Fibroblast of pulmonary artery (primary cell): ENCODE measurements around the gene ATP5MC3.
A peak's percentile ranks its signal among the peaks of the same experiment; 100 is the strongest.

Experiments
- DNase-seq: peaks from one replicate; pipeline ENCODE4 v3.0.0-alpha.2; 2010; ENCODE audit warnings: low read depth
- H3K4me3 ChIP-seq: replicated peaks from 2 replicates; pipeline ENCODE4 v1.5.1; 2011; ENCODE audit warnings: low read depth, mild to moderate bottlenecking, control low read depth, low read length, moderate library complexity
- TF ChIP-seq, protein P1 (sequence below): IDR thresholded peaks from 2 replicates; pipeline ENCODE4 v1.5.1; 2011; ENCODE audit warnings: mild to moderate bottlenecking, control low read depth, low read length, inconsistent platforms; ENCODE audit errors: missing control alignments

Gene ATP5MC3

DNA sequence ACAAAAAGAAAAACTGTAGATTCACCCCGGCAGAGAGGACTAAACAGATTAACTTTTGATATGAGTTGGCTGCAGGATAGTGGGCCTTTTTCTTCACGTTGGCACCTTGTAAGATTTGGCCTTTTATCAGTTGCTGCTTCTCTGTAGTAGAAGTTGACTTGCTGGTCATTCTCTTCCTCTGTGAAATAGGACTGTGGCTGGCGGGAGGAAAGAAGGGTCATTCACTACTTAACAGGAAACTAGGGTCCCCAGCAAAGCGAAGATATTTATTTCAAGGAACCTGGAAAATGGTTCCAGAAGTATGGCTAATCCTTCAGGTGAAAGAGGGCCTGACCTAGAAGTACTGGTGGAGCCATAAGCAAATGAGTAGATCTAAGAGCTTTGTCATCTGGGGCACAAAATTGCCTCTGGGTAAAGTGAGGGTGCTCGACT is 383 bp upstream of the ATP5MC3 start:
- H3K4me3 ChIP-seq, result peak overlapping the region; percentile 91
- TF ChIP-seq, protein P1, sequence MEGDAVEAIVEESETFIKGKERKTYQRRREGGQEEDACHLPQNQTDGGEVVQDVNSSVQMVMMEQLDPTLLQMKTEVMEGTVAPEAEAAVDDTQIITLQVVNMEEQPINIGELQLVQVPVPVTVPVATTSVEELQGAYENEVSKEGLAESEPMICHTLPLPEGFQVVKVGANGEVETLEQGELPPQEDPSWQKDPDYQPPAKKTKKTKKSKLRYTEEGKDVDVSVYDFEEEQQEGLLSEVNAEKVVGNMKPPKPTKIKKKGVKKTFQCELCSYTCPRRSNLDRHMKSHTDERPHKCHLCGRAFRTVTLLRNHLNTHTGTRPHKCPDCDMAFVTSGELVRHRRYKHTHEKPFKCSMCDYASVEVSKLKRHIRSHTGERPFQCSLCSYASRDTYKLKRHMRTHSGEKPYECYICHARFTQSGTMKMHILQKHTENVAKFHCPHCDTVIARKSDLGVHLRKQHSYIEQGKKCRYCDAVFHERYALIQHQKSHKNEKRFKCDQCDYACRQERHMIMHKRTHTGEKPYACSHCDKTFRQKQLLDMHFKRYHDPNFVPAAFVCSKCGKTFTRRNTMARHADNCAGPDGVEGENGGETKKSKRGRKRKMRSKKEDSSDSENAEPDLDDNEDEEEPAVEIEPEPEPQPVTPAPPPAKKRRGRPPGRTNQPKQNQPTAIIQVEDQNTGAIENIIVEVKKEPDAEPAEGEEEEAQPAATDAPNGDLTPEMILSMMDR, result no peak
- DNase-seq, result no peak

DNA sequence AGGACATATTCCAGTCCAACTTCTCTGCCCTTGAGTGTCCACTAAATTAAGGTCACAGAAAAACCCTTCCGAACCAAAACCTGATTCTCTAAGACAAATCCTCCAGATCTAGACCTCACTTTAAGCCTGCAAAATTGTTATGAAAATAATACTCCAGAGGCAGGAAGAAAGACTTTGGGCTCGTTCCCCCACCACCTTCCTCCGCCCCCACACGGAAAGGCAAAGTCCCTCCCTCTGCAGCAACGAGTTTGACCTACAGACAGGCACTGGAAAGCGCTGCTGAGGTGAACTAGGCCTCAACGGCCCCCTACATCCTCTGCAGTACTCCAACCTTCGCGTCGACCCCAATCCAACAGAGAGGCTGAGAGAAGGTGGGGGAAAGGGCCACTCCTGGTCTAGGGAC is 808 bp downstream of the ATP5MC3 start:
- DNase-seq, result peak; percentile 39
- peak overlapping the region; percentile 91 for H3K4me3 ChIP-seq
- TF ChIP-seq, protein P1, result no peak

DNA sequence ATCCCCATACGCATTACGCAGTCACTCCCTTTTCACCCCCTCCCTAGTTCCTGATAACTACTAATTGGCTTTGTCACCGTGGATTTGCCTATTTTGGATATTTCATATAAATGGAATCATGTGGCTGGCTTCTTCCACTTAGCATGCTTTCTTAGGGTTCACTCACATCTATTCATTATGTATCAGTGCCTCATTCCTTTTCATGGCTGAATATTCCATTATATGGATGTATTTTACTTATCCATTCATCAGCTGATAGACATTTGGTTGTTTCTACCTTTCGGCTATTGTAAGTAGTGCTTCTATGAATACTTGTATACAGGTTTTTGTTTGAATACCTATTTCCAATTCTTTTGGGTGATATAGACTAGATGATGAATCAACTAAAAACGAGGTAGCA is 4.9 kb downstream of the ATP5MC3 start:
- TF ChIP-seq, protein P1, result no peak
- H3K4me3 ChIP-seq, result no peak overlapping the region

DNA sequence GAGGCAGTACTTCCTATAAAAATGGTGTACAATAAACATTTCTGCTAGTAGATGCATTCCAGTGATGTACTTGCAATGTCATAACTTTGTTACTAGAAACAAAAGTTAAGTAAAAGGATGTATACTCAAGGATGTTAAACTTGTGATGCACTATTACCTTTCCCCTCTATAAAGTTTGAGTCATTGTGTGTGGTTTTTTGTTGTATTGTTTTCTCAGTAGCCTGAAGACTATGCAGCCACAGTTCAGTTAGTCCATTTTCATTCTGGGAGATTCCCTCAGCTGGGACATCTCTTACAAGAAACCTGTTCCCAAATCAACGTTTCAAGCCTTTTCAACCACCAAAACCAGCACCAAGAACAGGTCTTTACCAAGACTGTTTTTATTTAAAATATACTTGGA is 5.6 kb downstream of the ATP5MC3 start:
- DNase-seq, result peak; percentile 44

More for the DNA sequence above, 4.9 kb downstream of the ATP5MC3 start:
- DNase-seq, result no peak

DNA sequence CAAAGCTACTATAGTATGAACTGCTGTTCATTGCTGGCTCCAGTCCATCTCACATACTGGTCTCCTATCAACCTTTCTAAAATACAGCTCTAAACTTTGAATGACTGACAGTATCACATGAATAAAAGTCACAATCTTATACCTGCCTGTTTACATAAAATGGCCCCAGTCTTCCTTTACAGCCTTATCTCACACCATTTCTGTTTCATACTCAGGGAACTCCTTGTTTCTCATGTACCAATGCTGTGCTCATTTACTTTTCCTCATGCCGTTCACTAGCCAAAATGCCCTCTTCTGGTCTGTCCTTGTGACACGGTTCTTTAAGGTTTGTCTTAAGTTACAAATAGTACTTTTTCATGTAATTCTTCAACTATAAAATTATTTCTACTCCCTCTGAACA is 6.2 kb downstream of the ATP5MC3 start:
- TF ChIP-seq, protein P1, result no peak
- H3K4me3 ChIP-seq, result no peak overlapping the region
- no peak for DNase-seq

More for the DNA sequence above, 5.6 kb downstream of the ATP5MC3 start:
- TF ChIP-seq, protein P1, result no peak
- H3K4me3 ChIP-seq, result no peak overlapping the region

DNA sequence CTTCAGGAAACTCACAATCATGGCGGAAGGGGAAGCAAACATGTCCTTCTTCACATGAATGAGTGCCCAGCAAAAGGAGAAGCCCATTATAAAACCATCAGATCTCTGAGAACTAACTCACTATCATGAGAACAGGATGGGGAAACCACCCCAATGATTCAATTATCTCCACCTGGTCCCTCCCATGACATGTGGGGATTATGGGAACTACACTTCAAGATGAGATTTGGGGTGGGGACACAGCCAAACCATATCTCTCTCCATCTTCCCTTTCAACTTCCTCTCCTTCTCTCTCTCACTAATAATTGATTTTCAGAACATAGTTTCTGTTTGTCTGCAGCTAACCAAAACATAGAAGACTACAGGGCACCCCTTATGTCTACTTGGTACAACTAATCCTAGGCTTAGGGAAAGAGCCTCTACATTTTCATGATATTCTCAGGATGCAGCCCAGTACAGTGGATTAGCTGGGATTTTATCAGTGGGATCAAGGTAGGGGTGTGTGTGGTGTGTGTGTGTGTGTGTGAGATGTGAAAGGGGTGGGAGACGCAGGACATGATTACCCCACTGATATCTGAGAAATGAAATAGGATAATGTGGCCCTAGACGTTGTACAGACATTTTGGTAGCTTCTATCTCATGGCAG is 10.7 kb downstream of the ATP5MC3 start:
- DNase-seq, result no peak
- H3K4me3 ChIP-seq, result no peak overlapping the region
- TF ChIP-seq, protein P1, result no peak

DNA sequence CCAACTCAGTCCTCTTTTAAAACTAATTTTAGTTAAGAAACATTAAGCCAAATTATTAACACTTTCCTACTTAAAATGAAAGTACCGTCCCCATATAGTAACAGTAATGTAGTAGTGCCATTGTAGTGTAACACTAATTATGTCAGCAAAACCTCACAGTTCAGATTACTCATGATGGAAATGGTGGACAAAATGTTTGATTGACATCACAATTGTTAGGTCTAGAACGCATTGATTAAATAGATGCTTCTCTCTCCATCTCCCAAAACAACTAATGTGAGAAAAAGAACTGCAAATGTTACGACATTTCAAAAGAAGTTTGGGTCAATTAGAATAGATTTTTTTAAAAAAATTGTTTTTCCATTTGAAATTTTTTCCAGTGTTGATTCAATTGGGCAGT is 12.3 kb downstream of the ATP5MC3 start:
- DNase-seq, result no peak
- TF ChIP-seq, protein P1, result no peak
- H3K4me3 ChIP-seq, result peak overlapping the region; percentile 100
